ENCODE results near the gene ROR1.

ROR1 gene

DNA sequence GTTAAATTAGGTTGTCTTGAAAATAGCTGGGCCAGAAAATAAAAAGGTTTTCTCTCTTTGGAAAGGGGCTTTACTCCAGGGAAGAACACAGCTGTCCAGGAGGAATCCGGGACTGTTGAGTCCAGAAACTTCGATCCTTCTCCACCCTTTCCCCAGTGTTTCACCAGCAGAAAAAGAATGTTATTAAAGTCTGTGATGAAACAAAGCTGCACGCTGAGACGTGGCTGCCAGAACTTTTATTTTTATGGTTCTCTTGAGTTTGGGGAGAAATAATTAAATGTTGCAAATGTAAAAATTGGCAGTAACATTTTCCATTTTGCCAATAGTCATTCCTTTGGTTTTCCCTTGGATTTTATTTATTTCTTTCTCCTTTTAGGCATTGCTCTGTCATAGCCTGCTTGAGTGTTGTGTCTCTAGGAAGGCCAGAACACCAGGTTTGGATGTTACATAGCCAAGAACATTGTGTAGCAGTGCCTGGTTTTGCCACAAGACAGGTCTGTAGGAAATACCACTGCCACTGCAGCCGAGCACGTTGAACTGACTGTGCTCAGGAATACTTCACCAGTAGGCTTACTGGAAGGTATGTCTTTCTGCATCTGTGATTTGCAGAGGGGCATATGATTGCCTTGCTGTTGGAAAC, 87.4 kb downstream of the ROR1 start:
- DNase-seq = no peak

GRCh38 chr1:63863145-63863544, 89.3 kb downstream of the ROR1 start:
- no peak for DNase-seq

DNA sequence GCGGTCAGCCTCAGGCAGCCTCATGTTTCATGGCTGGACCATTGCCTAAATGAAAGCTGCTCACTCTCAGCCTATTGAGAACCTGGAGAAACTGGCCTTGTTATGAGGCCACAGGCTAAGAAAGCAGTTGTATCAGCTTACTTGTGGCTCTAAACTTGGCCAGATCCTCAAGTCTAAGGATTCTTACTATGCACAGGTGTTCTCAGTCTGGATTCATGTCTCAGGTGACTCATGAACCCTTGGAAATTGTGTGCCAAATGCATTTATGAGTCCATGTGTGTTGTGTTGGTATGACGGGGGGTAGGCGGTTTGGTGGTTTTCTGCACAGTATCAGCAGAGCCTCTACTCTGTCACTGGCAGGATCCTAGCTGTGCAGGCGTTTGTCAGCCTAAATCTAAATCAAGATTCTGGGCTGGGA, 90.4 kb downstream of the ROR1 start:
- DNase-seq = no peak

DNA sequence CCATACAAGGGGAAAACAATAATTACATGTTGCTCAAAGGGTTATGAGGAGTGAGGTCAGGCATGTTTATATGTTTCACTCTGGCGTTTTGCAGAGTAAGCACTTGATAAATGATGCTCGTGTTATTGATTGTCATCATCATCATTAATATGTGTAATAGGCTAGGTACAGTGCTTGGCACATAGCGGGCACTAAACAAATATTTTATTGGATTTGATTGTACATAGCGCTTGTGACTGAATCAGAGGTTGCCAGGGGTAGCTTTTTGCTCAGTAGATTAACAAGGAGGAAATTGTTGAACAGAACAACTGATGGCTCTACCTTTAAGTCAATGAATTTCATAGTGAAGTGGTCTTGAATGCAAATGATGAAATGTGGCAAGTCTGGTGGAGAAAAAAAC, 91.7 kb downstream of the ROR1 start:
- no peak for DNase-seq

DNA sequence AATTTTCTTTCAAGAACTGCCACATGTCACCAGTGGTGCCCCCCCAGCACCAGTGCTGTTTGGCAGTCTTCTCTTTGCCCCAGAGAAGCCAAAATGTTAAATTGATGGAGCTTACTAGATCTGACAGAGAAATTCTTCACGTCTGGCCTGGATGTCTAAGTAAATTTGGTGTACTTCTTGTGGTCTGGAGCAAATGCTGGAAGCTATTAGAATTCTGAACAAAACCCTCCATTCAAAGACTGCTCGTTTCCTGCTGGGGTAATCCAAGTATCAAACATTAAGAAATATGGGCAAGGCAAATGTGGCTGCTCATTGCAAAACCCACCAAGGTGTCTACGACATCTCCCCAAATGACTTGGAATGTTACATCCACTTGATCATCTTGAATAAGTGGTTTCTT, 92.3 kb downstream of the ROR1 start:
- DNase-seq = no peak

- DNase-seq = no peak
These were observed 93.8 kb downstream of the ROR1 start for GRCh38 chr1:63867429-63868176.

DNA sequence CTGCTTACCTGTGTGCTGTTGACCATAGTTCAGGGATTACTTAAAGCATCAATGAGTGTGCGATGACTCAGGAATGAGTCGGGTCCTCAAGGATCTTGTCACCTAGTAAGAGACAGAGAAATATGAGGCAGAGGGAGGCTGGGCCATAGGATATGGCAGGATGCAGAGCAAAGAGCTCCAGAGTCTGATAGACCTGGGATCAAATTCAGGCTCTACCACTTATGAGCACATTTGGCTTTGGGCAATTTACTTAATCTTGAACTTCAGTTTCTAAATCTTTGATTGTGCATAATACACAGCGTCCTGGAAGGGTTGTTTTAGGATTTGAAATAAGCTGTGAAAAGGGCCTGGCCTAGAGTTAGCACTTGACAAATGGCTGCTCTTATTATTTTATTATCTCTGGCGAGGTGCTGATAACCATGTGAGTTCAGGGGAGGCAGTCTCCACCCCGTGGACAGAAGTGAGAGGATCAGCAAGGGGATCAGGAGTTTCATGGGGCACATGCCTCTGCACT, 94.5 kb downstream of the ROR1 start:
- DNase-seq = no peak

- no peak for DNase-seq
These were observed 96.3 kb downstream of the ROR1 start for GRCh38 chr1:63870152-63870551.

DNA sequence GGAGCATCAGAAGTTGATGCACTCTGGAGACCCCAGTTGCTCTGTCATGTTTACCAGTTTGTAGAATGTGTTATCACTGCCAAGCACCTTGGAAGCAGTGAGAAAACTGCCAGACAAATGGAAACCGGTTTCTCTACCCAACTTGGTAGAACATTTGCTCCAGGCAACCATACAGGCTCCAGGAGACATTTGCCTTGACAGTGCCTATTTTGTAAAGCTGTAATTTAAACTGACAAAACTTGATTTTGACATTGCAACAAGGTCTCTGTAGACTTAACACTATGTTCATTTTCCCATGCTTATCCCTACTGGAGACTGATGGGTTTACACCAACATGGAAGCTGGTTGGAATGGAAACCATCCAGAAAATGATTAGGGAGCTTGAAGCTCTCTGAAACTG, 97.6 kb downstream of the ROR1 start:
- no peak for DNase-seq

DNA sequence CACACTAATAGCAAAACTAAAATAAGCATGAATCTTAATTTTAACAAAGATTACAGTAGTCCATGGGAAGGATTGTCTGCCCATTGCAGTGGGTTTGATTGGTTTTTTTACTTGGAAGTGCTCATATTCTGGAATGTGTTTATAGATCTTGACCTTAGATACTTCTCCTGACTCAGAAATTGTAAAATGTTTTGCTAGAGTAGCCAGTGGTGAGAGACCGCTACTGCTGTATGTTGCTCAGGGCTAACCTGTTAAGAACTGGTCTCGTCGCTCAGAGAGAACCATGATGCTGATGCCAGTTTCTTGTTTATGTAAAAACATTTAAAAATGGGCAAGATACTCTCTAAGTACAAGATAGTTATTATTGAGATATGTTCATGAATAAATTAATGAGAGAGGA, 99.9 kb downstream of the ROR1 start:
- DNase-seq = no peak

DNA sequence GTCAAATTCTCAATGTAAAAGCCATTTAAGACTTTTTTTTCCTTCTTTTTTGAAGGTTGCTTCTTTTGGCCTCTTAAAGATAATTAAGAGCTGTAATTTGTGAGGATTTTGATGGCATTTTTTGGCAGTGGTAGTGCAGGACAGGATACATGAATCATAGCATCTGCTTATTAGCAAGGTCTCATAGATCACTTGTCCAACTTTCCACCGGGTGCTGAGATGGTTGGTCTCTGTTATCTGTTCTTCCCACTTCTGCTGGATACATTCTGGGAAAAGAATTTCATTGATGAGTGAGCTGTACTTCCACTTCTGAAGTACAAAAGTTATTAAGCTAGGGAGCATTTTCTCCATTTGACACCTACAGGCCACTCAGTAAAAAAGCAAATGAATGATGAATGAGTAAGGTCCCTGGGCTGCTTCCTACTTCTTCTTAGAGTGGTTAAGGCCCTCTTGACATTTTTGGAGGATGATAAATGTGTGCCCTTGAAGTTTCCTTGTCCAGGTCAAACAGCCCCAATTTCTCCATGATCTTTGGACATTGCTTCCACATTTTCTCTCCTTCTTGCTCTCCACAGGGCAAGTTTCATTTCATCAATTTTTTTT, 100.6 kb downstream of the ROR1 start:
- DNase-seq = no peak

- DNase-seq = no peak
These were observed 101.8 kb downstream of the ROR1 start for GRCh38 chr1:63875636-63876035.

- no peak for DNase-seq
These were observed 103.4 kb downstream of the ROR1 start for GRCh38 chr1:63877021-63877767.

GRCh38 chr1:63877816-63878215, 104.0 kb downstream of the ROR1 start:
- DNase-seq = no peak

DNA sequence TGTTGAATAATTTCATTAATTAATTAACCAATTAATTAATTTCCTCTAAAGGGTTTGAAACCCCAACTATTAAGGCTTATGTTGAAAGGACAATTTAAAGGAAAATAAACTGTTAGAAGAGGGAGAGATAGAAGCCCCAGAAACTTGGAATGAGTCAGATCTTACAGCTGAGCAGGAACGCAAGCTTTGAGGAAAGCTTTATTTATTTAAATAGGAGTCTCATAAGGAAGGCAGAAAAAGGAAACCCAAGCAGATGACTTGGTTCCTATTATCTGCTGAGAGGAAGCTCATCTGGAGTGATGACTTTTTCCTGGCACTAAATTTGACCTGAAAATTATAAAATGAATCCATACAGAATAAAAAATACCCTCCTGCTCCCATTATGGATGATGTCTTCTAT, 105.1 kb downstream of the ROR1 start:
- no peak for DNase-seq

DNA sequence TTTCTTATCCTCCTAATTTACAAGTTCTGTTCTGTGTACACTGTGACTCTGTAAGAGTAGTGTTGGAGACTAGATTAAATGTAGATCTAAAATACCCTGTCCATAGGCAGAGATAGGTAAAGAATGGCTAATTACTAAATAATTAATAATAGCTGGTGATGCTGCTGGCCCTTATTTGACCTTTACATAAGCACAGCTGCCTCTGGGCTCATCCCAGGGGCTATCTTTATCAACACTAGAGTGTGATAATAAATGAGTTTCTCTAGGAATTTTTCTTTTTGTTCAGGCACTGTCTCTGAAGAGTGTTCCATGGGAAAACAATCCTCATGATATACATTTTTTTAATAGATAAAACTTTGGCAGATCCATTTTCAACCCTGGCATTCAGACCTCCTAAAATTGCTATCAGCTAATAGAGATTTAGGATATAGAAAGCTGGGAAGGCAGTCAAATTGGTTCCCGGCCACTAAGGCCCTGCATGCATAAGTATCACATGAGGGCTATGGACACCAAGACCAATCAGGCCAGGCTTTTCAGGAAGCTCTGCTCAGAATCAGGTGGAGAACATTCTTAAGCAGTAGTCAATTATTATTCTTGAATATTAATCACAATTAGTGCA, 107.2 kb downstream of the ROR1 start:
- DNase-seq = no peak

DNA sequence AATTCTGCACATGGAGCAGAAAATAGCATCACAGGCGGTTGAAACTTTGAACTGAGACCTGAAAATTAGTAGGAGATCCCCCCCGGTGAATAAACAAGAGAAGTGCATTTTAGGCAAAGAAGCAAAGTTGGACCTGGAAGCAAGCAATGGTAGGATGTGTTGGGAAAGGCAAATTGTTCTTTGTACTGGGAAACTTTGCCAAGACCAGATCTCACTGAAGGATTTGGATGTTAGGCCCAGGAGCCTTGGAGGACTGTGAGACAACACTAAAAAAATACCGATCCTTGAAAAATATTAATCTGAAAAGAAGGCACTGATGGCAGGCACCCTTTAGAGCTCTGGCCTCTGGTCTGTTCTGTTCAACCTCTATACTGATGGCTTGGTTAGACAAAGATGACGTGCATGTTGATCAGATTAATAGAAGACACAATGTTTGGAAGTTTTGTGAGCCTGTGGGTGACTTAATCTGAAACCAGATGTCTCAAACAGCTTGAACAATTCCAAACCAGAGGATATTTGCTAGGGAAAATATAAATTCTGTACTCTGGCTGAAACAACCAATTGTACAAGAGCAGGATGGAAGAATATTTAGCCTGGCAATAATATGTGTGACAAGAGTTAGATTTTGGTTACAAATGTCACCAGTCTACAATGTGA, 108.4 kb downstream of the ROR1 start:
- no peak for DNase-seq

DNA sequence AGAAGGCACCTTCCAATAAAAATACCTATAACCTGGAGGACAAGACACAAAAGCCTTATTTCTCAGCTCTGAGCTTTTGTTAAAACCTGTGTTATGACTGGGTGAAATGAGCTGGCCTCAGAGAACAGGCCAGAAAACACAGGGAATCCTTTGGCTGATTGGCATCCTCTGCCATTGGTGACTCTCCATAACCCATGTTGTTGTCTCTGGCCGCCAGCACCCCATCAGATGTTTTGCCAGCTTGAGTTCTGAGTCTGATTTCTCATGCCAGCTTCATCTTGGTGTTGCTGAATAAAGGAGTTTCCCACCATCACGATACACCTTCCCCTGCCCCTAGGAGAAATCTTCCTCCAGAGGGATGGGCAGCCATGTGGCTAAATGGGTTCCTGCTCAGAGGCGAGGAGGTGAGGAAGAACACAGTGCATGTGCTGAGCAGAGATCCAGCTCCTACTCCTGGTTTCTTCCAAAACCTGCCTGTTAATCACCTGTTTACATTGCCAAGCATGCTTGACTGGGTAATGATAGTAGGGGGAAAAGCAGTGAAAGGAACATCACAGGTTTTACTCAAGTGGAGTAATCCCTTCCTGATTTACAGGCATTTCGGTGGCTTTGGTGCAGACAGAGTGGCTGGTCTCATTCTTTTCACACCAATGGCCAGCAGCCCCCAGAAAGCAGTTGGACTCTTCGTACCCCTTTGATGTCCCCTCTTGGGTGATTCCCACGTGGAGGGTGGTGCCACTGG, 109.8 kb downstream of the ROR1 start:
- no peak for DNase-seq

- no peak for DNase-seq
These were observed 110.7 kb downstream of the ROR1 start for GRCh38 chr1:63884486-63884885.

DNA sequence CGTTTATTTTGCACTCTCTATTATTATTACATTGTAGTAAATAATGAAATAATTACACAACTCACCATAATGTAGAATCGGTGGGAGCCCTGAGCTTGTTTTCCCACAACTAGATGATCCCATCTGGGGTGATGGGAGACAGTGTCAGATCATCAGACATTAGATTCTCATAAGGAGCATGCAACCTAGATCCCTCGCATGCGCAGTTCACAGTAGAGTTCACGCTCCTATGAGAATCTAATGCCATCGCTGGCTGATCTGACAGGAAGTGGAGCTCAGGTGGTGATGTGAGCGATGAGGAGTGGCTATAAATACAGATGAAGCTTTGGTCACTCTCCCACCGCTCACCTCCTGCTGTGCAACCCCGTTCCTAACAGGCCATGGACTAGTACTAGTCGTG, 112.1 kb downstream of the ROR1 start:
- DNase-seq = no peak

DNA sequence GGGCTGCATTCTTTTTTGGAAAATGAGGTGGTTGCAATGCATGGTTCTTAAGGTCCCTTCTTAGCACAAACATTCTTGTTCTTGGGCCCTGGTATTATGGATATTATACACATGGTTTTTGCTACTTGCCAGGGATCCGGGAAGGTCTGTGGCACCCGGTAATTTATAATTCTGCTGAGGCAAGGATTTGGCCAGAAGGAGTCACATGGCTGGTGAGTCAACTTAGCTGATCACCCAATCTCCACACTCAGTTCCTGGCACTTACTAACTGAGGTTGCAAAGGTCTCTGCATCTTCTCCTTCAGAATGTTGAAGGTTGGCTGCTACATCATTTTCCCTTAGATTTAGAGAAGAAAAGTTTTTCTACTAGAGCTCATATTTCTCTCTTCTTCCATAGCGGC, 112.5 kb downstream of the ROR1 start:
- no peak for DNase-seq

GRCh38 chr1:63887809-63888208, 114.0 kb downstream of the ROR1 start:
- no peak for DNase-seq
